B cell (primary cell): ENCODE results near the gene GFI1B. TPM values are rescaled to one million over a fixed set of nuclear protein-coding genes. Genes with fewer than 3 reads are reported as not detected.

Source experiments
- ATAC-seq: fragments of 200-7000 bp; cut with Tn5 transposase; one replicate; pipeline ENCODE4 v1.10.0; 2021; ENCODE audit warnings: low read depth, mild to moderate bottlenecking, moderate number of reproducible peaks, moderate library complexity
- CTCF ChIA-PET: fragments of 350-600 bp; sonication (Branson Sonifier 250); formaldehyde crosslinking; loops from one replicate; lab custom pipeline; 2021; ENCODE audit warnings: antibody characterized with exemption, inconsistent platforms; lab: Charles Lee
- POLR2A ChIA-PET: fragments of 350-600 bp; sonication (Branson Sonifier 250); formaldehyde crosslinking; loops from one replicate; lab custom pipeline; 2021; ENCODE audit warnings: antibody characterized with exemption; lab: Charles Lee
- DNase-seq: peaks from one replicate; pipeline ENCODE4 v3.0.0; 2013
- H2AFZ ChIP-seq: 2 replicates; pipeline ENCODE4 v1.6.1; 2012; ENCODE audit warnings: mild to moderate bottlenecking, low read depth, low read length; ENCODE audit not compliant: insufficient read depth, poor library complexity, severe bottlenecking
- H3K27ac ChIP-seq, 2 donors: 1 replicate in 1 of 2; 2 replicates in 1 of 2; pipeline ENCODE4 v1.5.1; 2012 to 2013; ENCODE audit warnings: low read length in 2 of 2, mild to moderate bottlenecking in 2 of 2, moderate library complexity in 1 of 2
- H3K27me3 ChIP-seq, 4 experiments: fragments of 200-600 bp in 1 of 4; sonication (generic) in 1 of 4; replicated peaks in 1 of 4; 1 replicate in 2 of 4; 2 replicates in 2 of 4; pipeline versions ENCODE4 v1.6.1 to v1.7.0; 2013 to 2016; ENCODE audit warnings: low read length in 3 of 4, mild to moderate bottlenecking in 2 of 4, mixed read lengths in 1 of 4, moderate library complexity in 1 of 4; ENCODE audit not compliant: insufficient read depth in 4 of 4, control insufficient read depth in 3 of 4; ENCODE audit errors: control extremely low read depth in 1 of 4
- H3K36me3 ChIP-seq, 2 experiments: replicated peaks in 1 of 2; 1 replicate in 1 of 2; 2 replicates in 1 of 2; pipeline versions ENCODE4 v1.6.1 to v1.7.1; 2013; ENCODE audit warnings: low read length in 1 of 2; ENCODE audit not compliant: insufficient read depth in 2 of 2, control insufficient read depth in 1 of 2; ENCODE audit errors: control extremely low read depth in 1 of 2, extremely low read depth in 1 of 2
- H3K4me1 ChIP-seq, 2 donors: fragments of 200-600 bp in 1 of 2; sonication (generic) in 1 of 2; 1 replicate in 1 of 2; 2 replicates in 1 of 2; pipeline versions ENCODE4 v1.5.1 to v1.6.1; 2013 to 2017; ENCODE audit warnings: low read length in 2 of 2; ENCODE audit not compliant: control insufficient read depth in 2 of 2, insufficient read depth in 2 of 2
- H3K4me2 ChIP-seq: replicated peaks from 2 replicates; pipeline ENCODE3; 2012; ENCODE audit warnings: mild to moderate bottlenecking, low read depth, low read length; ENCODE audit not compliant: poor library complexity, severe bottlenecking
- H3K4me3 ChIP-seq, 5 experiments: fragments of 200-600 bp in 1 of 5; sonication (generic) in 1 of 5; 1 replicate in 3 of 5; 2 replicates in 2 of 5; pipeline versions ENCODE4 v1.5.1 to v1.7.0; 2011 to 2016; ENCODE audit warnings: low read length in 4 of 5, mild to moderate bottlenecking in 4 of 5, low read depth in 2 of 5, control low read depth in 1 of 5, moderate library complexity in 1 of 5; ENCODE audit not compliant: insufficient read depth in 1 of 5; ENCODE audit errors: control extremely low read depth in 1 of 5, extremely low read depth in 1 of 5
- H3K79me2 ChIP-seq: fragments of 200-600 bp; sonication (generic); one replicate; pipeline ENCODE4 v1.6.0; 2016; ENCODE audit warnings: low read length; ENCODE audit not compliant: control insufficient read depth, insufficient read depth
- H3K9ac ChIP-seq: fragments of 200-600 bp; sonication (generic); 2 replicates; pipeline ENCODE4 v1.6.1; 2017; ENCODE audit warnings: mild to moderate bottlenecking, low read length, moderate library complexity
- H3K9me3 ChIP-seq, 3 donors: one replicate each; pipeline versions ENCODE4 v1.6.1 to v1.7.1; 2013; ENCODE audit warnings: low read length in 2 of 3; ENCODE audit not compliant: control insufficient read depth in 2 of 3, insufficient read depth in 1 of 3; ENCODE audit errors: control extremely low read depth in 1 of 3
- H4K20me1 ChIP-seq: 2 replicates; pipeline ENCODE4 v1.6.0; 2012; ENCODE audit warnings: mild to moderate bottlenecking, low read length; ENCODE audit not compliant: insufficient read depth, control insufficient read depth, poor library complexity, severe bottlenecking
- H3K27ac Mint-ChIP-seq: one replicate; pipeline ENCODE4 v1.8.0; 2021; ENCODE audit warnings: mixed read lengths
- H3K27me3 Mint-ChIP-seq: one replicate; pipeline ENCODE4 v1.8.0; 2021; ENCODE audit warnings: mixed read lengths
- H3K4me1 Mint-ChIP-seq: one replicate; pipeline ENCODE4 v1.8.0; 2021; ENCODE audit warnings: mixed read lengths
- H3K4me3 Mint-ChIP-seq: one replicate; pipeline ENCODE4 v1.8.0; 2021; ENCODE audit warnings: mixed read lengths
- H3K9me3 Mint-ChIP-seq: one replicate; pipeline ENCODE4 v1.8.0; 2022; ENCODE audit warnings: mixed read lengths; ENCODE audit not compliant: insufficient read depth
- CTCF ChIP-seq: fragments of 200-600 bp; IDR thresholded peaks from one replicate; pipeline ENCODE4 v1.8.0; 2022; ENCODE audit warnings: antibody characterized with exemption, mild to moderate bottlenecking
- EZH2 ChIP-seq: IDR thresholded peaks from 2 replicates; pipeline ENCODE4 v1.6.1; 2012; ENCODE audit warnings: borderline replicate concordance, low read depth, mild to moderate bottlenecking, moderate library complexity, low read length; ENCODE audit not compliant: insufficient read depth, poor library complexity, severe bottlenecking
- WGBS: methylation state at CpG from one replicate; pipeline ENCODE4 v1.1.5; 2013; ENCODE audit warnings: missing lambda C conversion rate; ENCODE audit not compliant: insufficient coverage; 5-methylcytosine and 5-hydroxymethylcytosine counted together
- intact Hi-C: fragments of 100-400 bp; cut with micrococcal nuclease; formaldehyde crosslinking; loops from one replicate; pipeline ENCODE4 v1.10.0; 2022
- polyA plus RNA-seq: library from polyadenylated mRNA; depleted of rRNA; stranded (reverse); fragments of >200 nt; gene quantifications from 2 replicates; pipeline ENCODE4 v1.2.3, GENCODE V29; 2012
- total RNA-seq, 2 donors: library from RNA; stranded (reverse); fragments of 120-200 nt in 1 of 2; gene quantifications; 1 replicate in 1 of 2; 2 replicates in 1 of 2; pipeline versions ENCODE4 v1.2.3 to v1.2.4, GENCODE V29; 2013 to 2022

The GFI1B gene
- total and polyA plus RNA-seq, 2 donors (not counting 1 experiment from before 2014, with no cell fraction given): 0.09 TPM; not detected in 1

- Histone ChIP-seq H3K36me3 (peaks cover 0 to 5% of the 10 kb centered on the region in 2 experiments), H3K9me3 (no peaks in the 10 kb centered on the region), H3K27me3 (no peaks in the 10 kb centered on the region), H3K4me2 (peak overlapping the region; percentile 89), H3K79me2 (peaks cover 66% of the 10 kb centered on the region), H3K4me3 (peak overlapping the region; percentile 87 to 99 (median 95)), H3K4me1 (peaks cover 20 to 24% of the 10 kb centered on the region in 2 donors), H3K27ac (peak overlapping the region; percentile 42 to 76), H2AFZ (peak overlapping the region; percentile 100), H4K20me1 (peaks cover 16% of the 10 kb centered on the region), H3K9ac (peak overlapping the region; percentile 94)
- ChIA-PET CTCF (interaction anchor here (1.1 to 4.3 kb wide), 7 partner anchors 9 to 155 kb away, joined by 3 to 53 read pairs (median 7); partner anchors contain the start of genes GBGT1 and GFI1B), POLR2A (interaction anchor here (0.6 to 2.0 kb wide), 7 partner anchors 9 to 1352 kb away, joined by 3 to 10 read pairs (median 4); partner anchors contain the start of genes CFAP77 and SLC2A6)
- Mint-ChIP-seq H3K9me3 (no peaks in the 10 kb centered on the region), H3K27ac (peak overlapping the region; percentile 98), H3K4me3 (peak overlapping the region; percentile 97), H3K27me3 (no peaks in the 10 kb centered on the region), H3K4me1 (peaks cover 46% of the 10 kb centered on the region)
- DNase-seq: no peak
- ATAC-seq: no peak
- WGBS: 1% methylated on average over 16 of the region's 16 CpGs
- TF ChIP-seq EZH2 (no peak), CTCF (no peak)
- intact Hi-C loops: loop anchor here (5.0 kb wide), 1 partner anchor 386 kb away; the partner anchor contains the start of gene REXO4
These were observed 52.6 kb downstream of the GFI1B start for GRCh38 chr9:133031130-133031422.

DNA sequence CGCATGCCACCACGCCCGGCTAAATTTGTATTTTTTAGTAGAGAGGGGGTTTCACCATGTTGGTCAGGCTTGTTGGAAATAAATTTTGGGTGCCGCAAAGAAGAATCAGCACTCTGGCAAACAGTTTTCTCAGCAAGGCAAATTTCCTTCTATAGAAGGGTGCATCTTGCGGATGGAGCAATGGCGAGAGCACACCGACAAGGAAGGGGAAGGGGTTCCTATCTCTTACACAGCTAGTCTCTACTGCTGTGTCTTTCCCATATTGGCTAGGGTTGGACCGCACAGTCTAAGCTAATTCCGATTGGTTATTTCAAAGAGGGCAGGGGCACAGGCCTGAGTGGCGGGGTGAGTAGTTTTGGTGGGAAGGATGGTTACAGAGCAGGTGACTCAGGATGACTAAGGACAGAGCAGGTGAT is 53.0 kb downstream of the GFI1B start:
- peaks cover 20 to 24% of the 10 kb centered on the region in 2 donors for H3K4me1 ChIP-seq
- peaks cover 21% of the 10 kb centered on the region for H4K20me1 ChIP-seq
- Mint-ChIP-seq H3K9me3 (no peaks in the 10 kb centered on the region), H3K4me3 (peak overlapping the region; percentile 97), H3K27ac (peak overlapping the region; percentile 69), H3K27me3 (no peaks in the 10 kb centered on the region), H3K4me1 (peaks cover 46% of the 10 kb centered on the region)
- no peaks in the 10 kb centered on the region for H3K9me3 ChIP-seq
- 86% methylated on average over 5 of the region's 10 CpGs for WGBS
- ATAC-seq: no peak
- H2AFZ ChIP-seq: peak overlapping the region; percentile 100
- intact Hi-C loops: loop anchor here (5.0 kb wide), 1 partner anchor 386 kb away; the partner anchor contains the start of gene REXO4
- H3K27ac ChIP-seq: peak overlapping the region in 1 of 2 donors; percentile 76
- ChIA-PET CTCF (interaction anchor here (1.1 to 4.3 kb wide), 7 partner anchors 9 to 154 kb away, joined by 3 to 53 read pairs (median 7); partner anchors contain the start of genes GBGT1 and GFI1B), POLR2A (interaction anchor here (0.6 to 2.0 kb wide), 6 partner anchors 9 to 1352 kb away, joined by 3 to 10 read pairs (median 4); partner anchors contain the start of genes CFAP77 and SLC2A6)
- no peak for TF ChIP-seq EZH2
- no peak for TF ChIP-seq CTCF
- peaks cover 0 to 5% of the 10 kb centered on the region in 2 experiments for H3K36me3 ChIP-seq
- peaks cover 70% of the 10 kb centered on the region for H3K79me2 ChIP-seq
- H3K4me2 ChIP-seq: peak overlapping the region; percentile 89
- no peaks in the 10 kb centered on the region for H3K27me3 ChIP-seq
- H3K9ac ChIP-seq: peak overlapping the region; percentile 94
- H3K4me3 ChIP-seq: peak overlapping the region; percentile 87 to 99 (median 95)
- DNase-seq: no peak
